Stimulated activated memory B cell treated with anti-CD40 and anti-IgM and Interleukin-4, amounts not matched to agents 10 μg/mL and 1 μg/mL and 100 μg/mL, for 72 hours (primary cell): Measurements from ENCODE around the gene PRDX3.
"Not testable (repeated sequence)": the region's sequence is repeated elsewhere in the genome, so short reads cannot be mapped to it uniquely, and the experiment has no call there.

Experiments
- ATAC-seq: fragments of 150-1000 bp; cut with Tn5 transposase; 2 replicates; pipeline ENCODE4 v1.10.0; 2021
- H3K27ac Mint-ChIP-seq: one replicate; pipeline ENCODE4 v1.8.0; 2022; ENCODE audit warnings: mild to moderate bottlenecking, mixed read lengths
- H3K27me3 Mint-ChIP-seq: one replicate; pipeline ENCODE4 v1.8.0; 2022; ENCODE audit warnings: mixed read lengths
- H3K36me3 Mint-ChIP-seq: one replicate; pipeline ENCODE4 v1.8.0; 2022; ENCODE audit warnings: mixed read lengths
- H3K4me1 Mint-ChIP-seq: one replicate; pipeline ENCODE4 v1.8.0; 2022; ENCODE audit warnings: mixed read lengths
- H3K4me3 Mint-ChIP-seq: one replicate; pipeline ENCODE4 v1.8.0; 2022; ENCODE audit warnings: mild to moderate bottlenecking, moderate library complexity, mixed read lengths
- H3K9me3 Mint-ChIP-seq: one replicate; pipeline ENCODE4 v1.8.0; 2022; ENCODE audit warnings: mixed read lengths

Gene PRDX3

GRCh38 chr10:119161680-119162451 is 16.7 kb downstream of the PRDX3 start:
- Mint-ChIP-seq H3K36me3 (peaks cover 52% of the 10 kb centered on the region), H3K9me3 (no peaks in the 10 kb centered on the region), H3K27me3 (no peaks in the 10 kb centered on the region), H3K4me3 (no peak overlapping the region), H3K4me1 (peaks cover 36% of the 10 kb centered on the region), H3K27ac (no peak overlapping the region)
- no peak for ATAC-seq

DNA sequence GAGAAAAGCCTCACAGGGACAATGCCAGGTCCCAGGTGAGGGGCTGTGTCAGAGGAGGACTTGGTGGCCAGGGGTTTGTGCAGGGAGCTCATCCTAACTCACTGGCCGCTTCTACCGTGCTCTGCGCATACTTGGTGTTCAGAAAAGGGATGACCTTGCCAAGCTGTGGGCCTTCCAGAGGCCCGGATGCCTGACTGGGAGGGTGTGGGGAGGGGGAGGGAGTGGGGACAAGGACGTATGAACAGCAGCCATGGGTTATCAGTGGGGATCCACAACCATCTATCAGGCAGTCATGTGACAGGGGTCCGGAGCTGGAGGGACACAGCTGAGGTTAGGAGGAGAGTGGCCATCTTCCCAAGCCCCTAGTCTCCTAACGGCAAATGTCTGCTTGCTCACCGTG is 19.3 kb downstream of the PRDX3 start:
- Mint-ChIP-seq H3K36me3 (peaks cover 74% of the 10 kb centered on the region), H3K27ac (no peak overlapping the region), H3K4me1 (peaks cover 18% of the 10 kb centered on the region), H3K4me3 (no peak overlapping the region), H3K9me3 (no peaks in the 10 kb centered on the region), H3K27me3 (no peaks in the 10 kb centered on the region)
- no peak for ATAC-seq

DNA sequence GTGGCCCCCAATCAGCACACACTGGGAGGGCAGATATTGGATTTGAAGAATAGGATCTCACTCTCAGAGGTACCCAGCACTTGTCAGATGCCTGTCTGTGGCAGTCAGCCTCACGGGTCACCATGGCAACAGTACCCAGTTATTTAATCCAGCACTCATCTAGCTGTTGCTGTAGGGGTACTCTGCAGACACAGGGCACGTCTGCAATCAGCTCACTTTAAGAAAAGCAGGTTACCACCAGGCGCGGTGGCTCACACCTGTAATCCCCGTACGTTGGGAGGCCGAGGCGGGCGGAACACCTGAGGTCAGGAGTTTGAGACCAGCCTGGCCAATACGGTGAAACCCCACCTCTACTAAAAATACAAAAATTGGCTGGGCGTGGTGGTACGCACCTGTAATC is 25.0 kb downstream of the PRDX3 start:
- H3K27ac Mint-ChIP-seq: no peak overlapping the region
- no peaks in the 10 kb centered on the region for H3K9me3 Mint-ChIP-seq
- H3K27me3 Mint-ChIP-seq: no peaks in the 10 kb centered on the region
- H3K4me3 Mint-ChIP-seq: no peak overlapping the region
- peaks cover 4% of the 10 kb centered on the region for H3K4me1 Mint-ChIP-seq
- ATAC-seq: no peak
- H3K36me3 Mint-ChIP-seq: peaks cover 69% of the 10 kb centered on the region

DNA sequence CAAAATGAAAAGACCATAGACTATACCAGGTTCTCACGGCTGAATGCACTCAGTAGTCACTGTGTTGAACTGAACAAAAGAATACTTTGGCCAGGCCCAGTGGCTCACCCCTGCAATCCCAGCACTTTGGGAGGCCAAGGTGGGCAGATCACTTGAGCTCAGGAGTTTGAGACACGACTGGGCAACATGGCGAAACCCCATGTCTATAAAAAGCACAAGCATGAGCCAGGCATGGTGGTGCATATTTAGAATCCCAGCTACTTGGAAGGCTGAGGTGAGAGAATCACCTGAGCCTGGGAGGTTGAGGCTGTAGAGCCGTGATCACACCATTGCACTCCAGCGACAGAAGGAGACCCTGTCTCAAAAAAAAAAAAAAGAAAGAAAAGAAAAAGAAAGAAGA is 25.6 kb downstream of the PRDX3 start:
- Mint-ChIP-seq H3K27ac (no peak overlapping the region), H3K36me3 (peaks cover 64% of the 10 kb centered on the region), H3K9me3 (no peaks in the 10 kb centered on the region)

DNA sequence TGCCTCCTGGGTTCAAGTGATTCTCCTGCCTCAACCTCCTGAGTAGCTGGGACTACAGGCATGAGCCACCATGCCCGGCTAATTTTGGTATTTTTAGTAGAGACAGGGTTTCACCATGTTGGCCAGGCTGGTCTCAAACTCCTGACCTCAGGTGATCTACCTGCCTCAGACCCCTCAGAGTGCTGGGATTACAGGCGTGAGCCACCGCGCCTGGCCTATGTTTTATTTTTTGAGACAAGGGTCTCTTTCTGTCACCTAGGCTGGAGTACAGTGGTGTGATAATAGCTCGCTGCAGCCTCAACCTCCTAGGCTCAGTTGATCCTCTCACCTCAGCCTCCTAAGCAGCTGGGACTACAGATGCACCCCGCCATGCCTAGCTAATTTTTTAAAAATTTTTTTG is 27.0 kb downstream of the PRDX3 start:
- ATAC-seq, H3K4me3 Mint-ChIP-seq, H3K27me3 Mint-ChIP-seq, H3K9me3 Mint-ChIP-seq, H3K27ac Mint-ChIP-seq, H3K4me1 Mint-ChIP-seq: not testable (repeated sequence)
- peaks cover 66% of the 10 kb centered on the region for H3K36me3 Mint-ChIP-seq

More for the DNA sequence above, 25.6 kb downstream of the PRDX3 start:
- Mint-ChIP-seq H3K27me3 (no peaks in the 10 kb centered on the region), H3K4me1 (peaks cover 4% of the 10 kb centered on the region), H3K4me3 (no peak overlapping the region)
- ATAC-seq: no peak

DNA sequence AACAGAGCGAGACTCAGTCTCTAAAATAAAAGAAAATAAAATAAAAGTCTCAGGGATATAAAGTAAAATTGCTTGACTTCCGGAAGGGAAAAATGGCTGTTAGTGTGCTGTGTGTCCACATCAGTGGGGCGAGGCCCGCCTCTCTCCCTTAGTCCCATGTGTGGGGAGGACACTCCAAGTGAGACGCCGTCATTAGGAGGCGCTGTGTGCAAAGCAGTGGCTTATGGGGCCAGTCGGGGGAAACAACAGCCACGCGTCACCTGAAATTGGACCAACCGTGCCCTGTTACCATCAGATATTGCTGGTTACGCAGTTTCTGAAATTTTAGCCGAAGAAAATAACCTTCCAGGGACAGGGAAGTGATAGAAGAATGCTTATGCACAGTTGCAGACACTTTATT is 28.9 kb downstream of the PRDX3 start:
- H3K27ac Mint-ChIP-seq: no peak overlapping the region
- no peak overlapping the region for H3K4me3 Mint-ChIP-seq
- no peaks in the 10 kb centered on the region for H3K27me3 Mint-ChIP-seq
- no peaks in the 10 kb centered on the region for H3K9me3 Mint-ChIP-seq
- ATAC-seq: no peak
- peaks cover 4% of the 10 kb centered on the region for H3K4me1 Mint-ChIP-seq
- H3K36me3 Mint-ChIP-seq: peaks cover 47% of the 10 kb centered on the region

DNA sequence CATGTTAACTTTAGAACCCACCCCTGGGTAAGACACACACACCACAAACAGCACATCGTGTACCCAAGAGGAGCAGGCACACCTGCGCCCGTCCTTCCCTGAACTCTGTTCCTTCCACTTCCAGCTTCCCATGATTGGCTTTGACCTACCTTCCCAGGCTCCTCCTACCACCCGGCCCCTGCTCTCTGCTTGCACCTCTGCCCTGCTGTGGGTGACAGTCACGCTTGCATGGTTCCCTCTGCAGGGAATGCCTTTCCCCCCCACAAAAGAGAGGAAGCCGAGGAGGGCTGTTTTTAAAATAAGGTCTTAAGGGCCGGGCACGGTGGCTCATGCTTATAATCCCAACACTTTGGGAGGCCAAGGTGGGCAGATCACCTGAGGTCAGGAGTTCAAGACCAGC is 29.5 kb downstream of the PRDX3 start:
- Mint-ChIP-seq H3K36me3 (peaks cover 42% of the 10 kb centered on the region), H3K27ac (peak overlapping the region; percentile 10)

GRCh38 chr10:119143657-119144056 is 35.0 kb downstream of the PRDX3 start:
- Mint-ChIP-seq H3K4me1 (no peaks in the 10 kb centered on the region), H3K27ac (no peak overlapping the region), H3K36me3 (peaks cover 35% of the 10 kb centered on the region), H3K4me3 (no peak overlapping the region), H3K27me3 (no peaks in the 10 kb centered on the region), H3K9me3 (no peaks in the 10 kb centered on the region)
- no peak for ATAC-seq

More for the DNA sequence above, 29.5 kb downstream of the PRDX3 start:
- no peak for ATAC-seq
- Mint-ChIP-seq H3K4me3 (no peak overlapping the region), H3K9me3 (no peaks in the 10 kb centered on the region), H3K27me3 (no peaks in the 10 kb centered on the region), H3K4me1 (peaks cover 4% of the 10 kb centered on the region)

DNA sequence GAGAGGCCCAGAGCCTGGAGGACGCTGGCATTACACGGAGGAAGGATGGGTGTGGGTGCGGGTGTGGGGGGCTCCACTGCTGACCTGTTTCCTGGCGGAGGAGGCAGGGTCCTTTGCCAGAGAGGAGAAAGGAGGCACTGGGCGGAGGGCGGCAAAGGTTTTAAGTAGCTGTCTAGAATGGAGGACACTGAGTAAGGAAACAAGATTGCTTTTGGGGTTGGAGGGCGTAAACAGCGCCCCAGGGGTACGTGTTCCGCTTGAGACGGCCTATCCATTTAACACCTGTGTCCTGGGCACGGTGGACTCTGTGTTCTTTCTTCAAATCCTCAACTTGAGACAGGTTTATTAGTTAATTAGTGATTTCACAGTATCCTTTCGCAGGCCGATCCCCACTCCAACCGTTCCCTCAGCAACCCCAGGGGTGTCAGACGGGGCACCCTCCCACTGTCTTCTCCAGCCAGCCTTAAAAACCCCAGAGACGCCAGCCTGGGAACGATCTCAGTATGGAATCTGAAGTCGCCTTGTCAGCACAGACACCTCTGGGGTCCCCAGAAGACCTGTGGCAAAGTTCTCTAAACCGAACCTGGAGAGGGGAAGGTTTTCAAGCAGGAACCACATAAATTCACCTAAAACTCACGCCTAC is 37.9 kb downstream of the PRDX3 start:
- H3K4me1 Mint-ChIP-seq: no peaks in the 10 kb centered on the region
- no peaks in the 10 kb centered on the region for H3K9me3 Mint-ChIP-seq
- no peaks in the 10 kb centered on the region for H3K27me3 Mint-ChIP-seq
- H3K4me3 Mint-ChIP-seq: no peak overlapping the region
- no peak for ATAC-seq
- no peak overlapping the region for H3K27ac Mint-ChIP-seq
- H3K36me3 Mint-ChIP-seq: peaks cover 28% of the 10 kb centered on the region

- Mint-ChIP-seq H3K27ac (no peak overlapping the region), H3K36me3 (peaks cover 28% of the 10 kb centered on the region)
These were observed 39.0 kb downstream of the PRDX3 start for GRCh38 chr10:119139464-119140067.

GRCh38 chr10:119138346-119139306 is 40.0 kb downstream of the PRDX3 start:
- Mint-ChIP-seq H3K36me3 (peaks cover 32% of the 10 kb centered on the region), H3K27me3 (no peaks in the 10 kb centered on the region), H3K27ac (no peak overlapping the region), H3K9me3 (no peaks in the 10 kb centered on the region), H3K4me1 (no peaks in the 10 kb centered on the region), H3K4me3 (no peak overlapping the region)
- ATAC-seq: no peak

More at GRCh38 chr10:119139464-119140067, 39.0 kb downstream of the PRDX3 start:
- Mint-ChIP-seq H3K9me3 (no peaks in the 10 kb centered on the region), H3K4me1 (no peaks in the 10 kb centered on the region), H3K4me3 (no peak overlapping the region), H3K27me3 (no peaks in the 10 kb centered on the region)
- ATAC-seq: peak; percentile 59

DNA sequence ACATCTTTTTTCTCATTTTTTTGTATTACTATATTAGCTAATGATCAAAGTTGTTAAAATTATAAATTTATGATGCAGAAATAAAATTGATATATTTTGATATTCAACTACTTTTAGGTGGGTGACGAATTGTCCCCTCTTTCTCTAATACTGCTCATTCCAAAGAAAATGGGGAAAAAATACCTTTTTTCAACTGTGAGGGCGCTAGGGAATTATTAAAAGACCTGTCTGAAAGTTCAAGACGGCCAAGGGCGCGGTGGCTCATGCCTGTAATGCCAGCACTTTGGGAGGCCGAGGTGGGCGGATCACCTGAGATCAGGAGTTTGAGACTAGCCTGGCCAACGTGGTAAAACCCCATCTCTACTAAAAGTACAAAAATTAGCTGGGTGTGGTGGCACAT is 40.7 kb downstream of the PRDX3 start:
- H3K9me3 Mint-ChIP-seq, H3K27ac Mint-ChIP-seq, H3K4me3 Mint-ChIP-seq, ATAC-seq, H3K4me1 Mint-ChIP-seq, H3K27me3 Mint-ChIP-seq: not testable (repeated sequence)
- H3K36me3 Mint-ChIP-seq: peaks cover 33% of the 10 kb centered on the region

GRCh38 chr10:119136084-119136483 is 42.5 kb downstream of the PRDX3 start:
- Mint-ChIP-seq H3K4me1 (peaks cover 16% of the 10 kb centered on the region), H3K9me3 (no peaks in the 10 kb centered on the region), H3K36me3 (peaks cover 40% of the 10 kb centered on the region), H3K27me3 (no peaks in the 10 kb centered on the region), H3K4me3 (no peak overlapping the region), H3K27ac (no peak overlapping the region)
- no peak for ATAC-seq

DNA sequence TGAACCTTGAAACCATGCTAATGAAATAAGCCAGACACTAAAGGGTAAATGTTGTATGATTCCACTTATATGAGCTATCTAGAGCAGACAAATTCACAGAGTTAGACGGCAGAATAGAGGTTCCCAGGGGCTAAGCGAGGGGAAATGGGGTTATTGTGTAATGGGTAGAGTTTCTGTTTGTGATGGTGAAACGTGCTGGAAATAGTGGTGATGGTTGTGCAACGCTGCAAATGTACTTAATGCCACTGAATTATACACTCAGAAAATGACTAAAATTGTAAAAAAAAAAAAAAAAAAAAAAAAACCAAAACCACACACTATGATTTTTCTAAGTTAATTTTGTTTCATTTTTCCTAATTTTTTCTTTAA is 43.1 kb downstream of the PRDX3 start:
- Mint-ChIP-seq H3K9me3 (no peaks in the 10 kb centered on the region), H3K4me3 (no peak overlapping the region), H3K4me1 (peaks cover 22% of the 10 kb centered on the region), H3K27me3 (no peaks in the 10 kb centered on the region), H3K36me3 (peaks cover 41% of the 10 kb centered on the region), H3K27ac (no peak overlapping the region)
- ATAC-seq: no peak

DNA sequence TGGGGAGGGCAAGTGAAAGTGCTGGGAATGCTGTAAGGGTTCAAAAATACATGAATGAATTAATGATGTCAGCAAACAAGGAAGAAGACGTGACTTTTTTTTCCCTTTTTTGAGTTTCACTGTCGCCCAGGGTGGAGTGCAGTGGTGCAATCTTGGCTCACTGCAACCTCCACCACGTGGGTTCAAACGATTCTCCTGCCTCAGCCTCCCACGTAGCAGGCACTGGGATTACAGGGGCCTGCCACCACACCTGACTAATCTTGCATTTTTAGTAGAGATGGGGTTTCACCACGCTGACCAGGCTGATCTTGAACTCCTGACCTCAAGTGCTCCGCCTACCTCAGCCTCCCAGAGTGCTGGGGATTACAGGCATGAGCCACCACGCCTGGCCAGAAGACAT is 44.7 kb downstream of the PRDX3 start:
- peak overlapping the region; percentile 75 for H3K27ac Mint-ChIP-seq
- H3K4me3 Mint-ChIP-seq: no peak overlapping the region
- H3K27me3 Mint-ChIP-seq: no peaks in the 10 kb centered on the region
- no peaks in the 10 kb centered on the region for H3K9me3 Mint-ChIP-seq
- H3K4me1 Mint-ChIP-seq: peaks cover 24% of the 10 kb centered on the region
- ATAC-seq: no peak
- peaks cover 48% of the 10 kb centered on the region for H3K36me3 Mint-ChIP-seq
